GM19397 (cell line): Measurements from ENCODE around the gene WNT2.
"Not testable (repeated sequence)": the region's sequence is repeated elsewhere in the genome, so short reads cannot be mapped to it uniquely, and the experiment has no call there.

ENCODE experiments used
- ATAC-seq: cut with Tn5 transposase; IDR thresholded peaks from one replicate; pipeline ENCODE4 v1.9.1; 2021; ENCODE audit warnings: mild to moderate bottlenecking, moderate library complexity; ENCODE audit not compliant: unreplicated experiment

WNT2 gene

GRCh38 chr7:117312593-117313580, 10.0 kb downstream of the WNT2 start:
- no peak for ATAC-seq

- no peak for ATAC-seq
Observed at GRCh38 chr7:117308891-117309290, 14.0 kb downstream of the WNT2 start.

GRCh38 chr7:117302396-117302795, 20.5 kb downstream of the WNT2 start:
- ATAC-seq = no peak

- ATAC-seq = not testable (repeated sequence)
Observed at GRCh38 chr7:117300506-117300905, 22.4 kb downstream of the WNT2 start.

DNA sequence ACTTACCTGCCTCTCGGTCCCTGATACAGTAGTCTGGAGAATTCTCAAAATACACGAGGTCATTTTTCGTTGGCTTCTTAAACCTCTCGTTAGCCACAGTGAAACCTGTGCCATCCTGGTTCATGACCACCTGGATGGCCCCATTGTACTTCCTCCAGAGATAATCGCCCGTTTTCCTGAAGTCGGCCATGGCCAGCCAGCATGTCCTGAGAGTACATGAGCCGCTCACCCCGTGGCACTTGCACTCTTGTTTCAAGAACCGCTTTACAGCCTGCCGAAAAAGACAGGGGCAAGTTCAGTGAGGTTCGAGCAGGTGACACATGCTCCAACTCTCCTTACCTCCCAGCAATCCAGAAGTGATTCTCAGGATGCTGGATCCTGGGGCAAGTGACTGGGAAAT, 25.3 kb downstream of the WNT2 start:
- no peak for ATAC-seq

- no peak for ATAC-seq
Observed at GRCh38 chr7:117296066-117296465, 26.8 kb downstream of the WNT2 start.

DNA sequence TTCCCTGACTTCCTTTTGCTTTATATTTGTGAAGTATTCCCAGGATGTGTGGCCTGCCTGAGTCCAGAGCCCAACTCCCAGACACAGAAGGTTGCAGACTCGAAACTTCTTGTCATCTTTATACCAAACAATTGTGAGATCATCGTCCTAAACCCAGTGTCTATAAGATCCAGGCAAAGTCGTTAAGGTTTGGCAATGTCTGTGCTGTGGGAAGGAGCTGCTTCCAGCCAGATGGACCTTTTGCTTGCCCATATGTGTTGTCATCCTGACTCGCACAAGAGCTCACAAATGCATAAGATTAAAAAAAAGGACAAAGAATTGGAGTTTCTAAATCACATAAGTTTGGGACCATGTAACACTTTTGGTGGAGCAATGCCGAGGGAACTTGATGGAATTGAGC, 37.0 kb downstream of the WNT2 start:
- no peak for ATAC-seq

DNA sequence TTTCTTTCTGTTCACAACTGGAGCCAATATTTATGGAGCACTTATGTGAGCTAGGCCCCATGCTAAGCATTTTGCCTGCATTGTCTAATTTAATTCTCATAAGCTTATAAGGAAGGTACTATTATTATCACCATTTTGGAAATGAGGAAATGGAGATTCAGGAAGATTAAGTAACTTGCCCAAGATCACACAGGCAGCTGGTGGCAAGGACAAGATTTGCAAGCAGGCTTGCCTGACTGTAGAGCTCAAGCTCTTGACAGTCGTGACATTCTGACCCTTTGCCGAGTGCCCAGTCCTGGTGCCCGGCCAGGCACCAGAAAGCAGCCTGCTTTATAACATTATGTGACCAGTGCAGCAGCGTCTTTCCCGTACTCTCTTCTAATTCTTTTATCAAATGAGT, 38.2 kb downstream of the WNT2 start:
- no peak for ATAC-seq

GRCh38 chr7:117283779-117284178, 39.1 kb downstream of the WNT2 start:
- no peak for ATAC-seq

DNA sequence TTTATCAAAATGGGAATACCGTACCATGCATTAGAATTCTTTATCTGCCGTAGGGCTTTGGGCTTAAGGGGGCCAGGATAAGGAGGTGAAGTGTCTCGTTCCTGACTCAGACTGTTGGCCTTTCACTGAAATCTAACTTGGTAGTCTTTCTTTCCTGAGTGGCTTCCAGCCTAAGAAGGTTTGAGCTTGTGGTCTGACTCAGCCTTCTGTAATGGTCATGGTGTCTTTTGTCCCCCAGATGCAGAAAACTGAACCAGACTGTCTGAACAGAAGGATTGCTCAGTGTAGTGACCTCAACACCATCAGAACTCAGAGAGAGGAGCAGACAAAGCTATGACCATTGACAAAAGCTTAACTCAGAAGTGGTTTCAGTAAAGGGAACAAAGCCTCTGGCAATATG, 39.5 kb downstream of the WNT2 start:
- ATAC-seq = no peak

GRCh38 chr7:117282239-117282812, 40.5 kb downstream of the WNT2 start:
- ATAC-seq = no peak

- ATAC-seq = no peak
Observed at GRCh38 chr7:117281562-117281961, 41.3 kb downstream of the WNT2 start.

DNA sequence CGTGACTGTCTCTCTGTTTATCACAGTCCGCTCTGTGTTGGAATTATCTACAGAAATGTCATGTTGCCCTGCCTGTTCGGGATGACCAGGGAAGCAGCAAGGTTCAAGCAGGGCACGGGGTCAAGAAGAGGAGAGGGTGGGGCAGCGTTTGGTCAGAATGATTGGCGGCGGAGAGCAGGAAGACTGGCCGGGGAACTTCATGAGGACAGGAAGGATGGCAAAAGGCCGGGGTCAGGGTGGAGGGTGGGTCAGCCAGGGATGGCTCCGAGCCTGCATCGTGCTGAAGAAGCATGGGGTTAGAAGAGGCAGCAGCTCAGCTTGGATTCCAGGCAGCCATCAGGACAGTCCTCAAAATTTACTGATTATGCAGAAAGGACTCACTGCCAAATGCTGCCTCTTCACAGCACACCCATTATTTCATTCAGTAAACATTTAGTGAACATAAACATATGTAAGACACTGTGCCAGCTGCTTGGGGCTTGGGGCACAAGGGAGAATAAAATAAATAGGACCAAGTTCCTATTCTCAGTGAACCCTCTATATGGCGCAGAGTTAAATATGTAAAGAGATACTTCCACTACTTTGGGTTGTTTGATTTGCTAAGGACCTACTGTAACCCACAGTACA, 42.8 kb downstream of the WNT2 start:
- ATAC-seq = no peak

DNA sequence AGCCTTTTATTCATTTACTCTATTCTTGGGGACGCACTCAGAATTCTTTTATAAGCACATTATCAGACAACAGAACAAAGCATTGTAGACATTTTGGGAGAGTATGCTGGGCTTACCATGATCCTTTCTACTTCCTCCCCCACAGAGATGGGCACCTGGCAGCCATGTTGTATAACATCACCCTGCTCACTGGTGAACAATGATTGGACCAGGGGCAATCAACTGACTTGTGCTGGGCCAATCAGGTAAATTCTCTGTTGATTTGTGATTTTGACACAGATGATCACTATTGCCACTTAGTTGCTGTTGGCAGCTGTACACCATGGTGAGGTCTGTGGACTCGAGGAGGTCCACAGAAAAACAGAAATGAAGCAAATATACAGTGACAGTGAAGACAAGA, 43.7 kb downstream of the WNT2 start:
- ATAC-seq = no peak

DNA sequence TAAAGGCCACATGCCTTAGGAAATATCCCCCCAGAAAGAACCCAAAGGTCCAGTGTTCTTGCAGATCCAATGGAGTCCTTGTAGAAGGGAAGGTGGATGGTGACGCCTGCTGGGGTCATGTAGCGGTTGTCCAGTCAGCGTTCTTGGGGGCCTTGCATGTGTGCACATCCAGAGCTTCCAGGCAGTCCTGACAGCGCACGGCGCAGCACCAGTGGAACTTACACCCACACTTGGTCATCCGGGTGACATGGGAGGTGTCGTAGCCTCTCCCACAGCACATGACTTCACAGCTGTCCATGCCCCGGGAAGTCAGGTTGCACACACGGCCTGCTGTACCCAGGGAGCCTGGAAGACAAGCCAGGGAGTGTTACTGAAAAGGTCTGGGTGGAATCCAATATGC, 44.8 kb downstream of the WNT2 start:
- ATAC-seq = no peak

GRCh38 chr7:117277576-117277975, 45.3 kb downstream of the WNT2 start:
- no peak for ATAC-seq

DNA sequence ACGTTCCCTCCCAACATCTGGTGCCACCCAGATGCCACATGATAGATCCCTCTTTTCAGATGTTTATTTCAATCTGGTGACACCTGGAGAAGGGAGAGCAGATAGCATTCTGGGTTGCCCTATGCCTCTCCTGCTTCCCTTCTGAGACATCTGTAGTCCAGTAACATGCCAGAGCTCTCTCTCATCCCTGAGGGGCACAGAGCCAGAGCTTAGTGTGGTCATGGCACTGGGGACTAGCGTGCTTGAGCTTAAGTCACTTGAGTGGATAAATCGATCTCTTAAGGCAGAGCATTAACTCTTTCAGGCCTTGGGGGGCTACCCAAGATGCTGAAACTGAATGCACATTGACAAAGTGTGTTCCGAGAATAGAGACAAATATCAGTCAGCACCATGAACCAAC, 47.9 kb downstream of the WNT2 start:
- ATAC-seq = no peak

DNA sequence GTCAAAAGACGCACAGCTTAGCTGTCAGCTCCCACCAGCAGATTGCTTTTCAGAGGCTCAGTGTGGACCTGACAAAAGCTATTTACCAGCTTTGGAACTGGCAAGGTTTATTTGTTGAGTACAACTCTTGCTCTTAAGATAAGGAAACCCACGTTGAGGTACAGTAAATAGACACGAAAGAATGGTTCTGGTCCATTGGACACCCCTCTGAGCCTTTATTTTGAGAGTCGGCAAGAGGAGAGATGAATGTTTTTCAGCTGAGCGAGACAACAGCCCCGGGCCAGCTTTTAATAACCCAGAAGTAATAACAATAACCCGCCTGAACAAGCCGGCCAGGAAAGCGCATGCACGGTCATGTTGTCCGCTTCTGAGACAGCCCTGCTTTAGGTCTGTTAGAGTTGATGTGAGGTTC, 49.0 kb downstream of the WNT2 start:
- ATAC-seq = no peak

- no peak for ATAC-seq
Observed at GRCh38 chr7:117273325-117273724, 49.5 kb downstream of the WNT2 start.

GRCh38 chr7:117272017-117272759, 50.7 kb downstream of the WNT2 start:
- ATAC-seq = no peak

DNA sequence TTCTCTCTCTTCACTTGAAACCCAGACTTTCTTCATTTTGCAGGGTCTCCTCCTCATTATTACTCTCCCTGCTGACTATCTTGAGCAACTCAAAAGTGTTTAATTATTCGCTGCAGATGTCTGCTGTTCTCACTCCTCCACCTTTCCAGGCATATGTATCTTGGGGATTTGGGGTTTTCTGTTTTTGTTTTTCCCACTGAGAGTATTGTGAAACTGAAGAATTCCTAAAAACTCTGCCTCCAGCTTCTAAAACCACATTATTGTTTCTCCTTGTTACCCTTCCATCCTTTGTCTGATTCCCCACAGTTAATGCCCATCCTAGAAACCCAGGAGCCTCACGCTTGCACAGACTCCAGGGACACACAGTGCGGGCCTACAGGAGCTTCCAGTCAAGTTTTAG, 51.3 kb downstream of the WNT2 start:
- no peak for ATAC-seq
